HuH-7.5 (cell line): ENCODE results near the gene DYTN.

Experiments
- DNase-seq: peaks from one replicate; pipeline ENCODE4 v3.0.0; 2011; ENCODE audit warnings: low spot score

The DYTN gene

DNA sequence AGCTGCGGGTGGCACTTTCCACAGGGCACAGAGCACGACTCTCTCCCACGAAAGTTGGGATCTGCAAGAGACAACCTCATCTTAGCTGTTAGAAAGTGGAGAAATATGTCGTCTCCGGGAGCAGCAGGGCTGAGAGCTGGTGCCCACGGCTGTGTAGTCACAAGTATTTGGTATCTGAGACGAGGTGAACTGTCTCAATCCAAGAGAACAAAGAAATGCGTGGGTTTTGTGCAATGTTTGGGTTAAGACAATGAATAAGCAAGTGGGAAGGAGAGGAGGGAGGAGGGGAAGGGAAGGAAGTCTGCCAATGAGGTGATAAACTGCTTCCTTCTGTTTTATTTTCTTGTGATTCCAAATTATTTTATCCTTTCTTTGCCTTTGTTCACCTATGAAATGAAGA lies 18.0 kb downstream of the DYTN start:
- DNase-seq, result no peak

DNA sequence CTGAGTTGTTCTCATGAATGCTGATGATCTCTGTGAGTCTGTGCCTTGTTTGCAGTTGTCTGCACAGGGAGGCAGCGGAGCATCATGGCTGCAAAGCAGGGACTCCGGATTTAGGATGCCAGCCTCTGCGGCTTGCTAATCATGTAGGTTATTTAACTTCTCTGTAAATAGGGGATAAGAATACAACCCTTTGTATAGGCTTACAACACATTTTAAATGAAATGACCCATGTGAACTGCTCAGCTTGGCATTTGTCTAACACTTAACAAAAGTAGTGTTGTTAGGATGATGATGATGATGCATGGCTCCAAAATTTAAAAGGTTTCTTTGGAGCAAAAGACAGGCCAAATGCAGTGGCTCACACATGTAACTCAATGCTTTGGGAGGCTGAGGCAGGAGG lies 19.4 kb downstream of the DYTN start:
- no peak for DNase-seq

DNA sequence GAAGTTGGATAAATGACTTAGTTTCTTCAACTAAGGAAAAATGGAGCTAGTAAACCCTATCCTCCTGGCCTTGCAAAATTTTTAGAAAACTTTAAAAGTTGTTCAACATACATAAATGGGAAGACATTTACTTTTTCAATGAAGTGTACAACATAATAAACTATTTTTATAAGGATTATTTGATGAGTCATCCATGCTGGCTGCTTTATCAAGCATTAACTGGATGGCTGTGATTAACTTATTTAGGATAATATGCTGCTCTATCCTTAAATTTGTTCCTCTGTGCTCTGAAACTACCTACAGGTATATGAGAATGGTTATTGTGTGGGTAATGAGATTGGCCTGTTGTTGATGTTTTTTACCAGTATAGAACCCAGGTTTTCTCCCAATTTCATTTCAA lies 21.3 kb downstream of the DYTN start:
- DNase-seq, result no peak

DNA sequence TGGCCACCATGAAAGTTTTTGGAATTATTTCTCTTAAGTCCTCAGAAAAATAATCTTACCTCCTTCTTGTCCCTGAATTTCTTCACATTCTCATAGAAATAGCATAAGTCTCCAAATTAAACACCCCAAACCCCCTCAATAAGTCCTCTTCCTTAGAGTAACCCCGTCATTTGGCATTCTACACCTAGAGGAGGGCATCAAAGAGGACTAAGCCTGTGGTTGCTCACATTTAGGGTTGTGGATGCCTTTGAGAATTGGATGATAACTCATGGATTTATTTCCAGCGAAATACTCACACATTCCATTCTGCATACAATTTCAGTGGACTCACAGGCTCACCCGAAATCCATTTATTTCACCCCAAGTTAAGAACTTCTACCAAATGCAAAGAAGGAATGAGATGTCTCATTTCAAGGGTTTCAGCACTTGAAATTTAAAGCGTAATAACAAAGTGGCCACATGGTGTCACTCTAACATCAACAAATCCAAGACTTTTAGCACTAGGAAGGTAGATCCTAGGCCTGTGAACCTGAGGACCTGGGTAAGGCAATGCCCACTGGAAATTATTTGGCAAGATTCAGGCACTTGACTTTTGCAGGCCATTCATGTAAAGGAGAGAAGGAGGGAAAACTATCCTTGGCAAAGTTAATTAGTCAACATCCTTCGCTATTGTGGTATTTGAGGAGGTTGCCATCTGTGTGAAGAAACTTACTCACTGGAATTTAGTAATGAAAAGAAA lies 24.6 kb downstream of the DYTN start:
- peak; percentile 21 for DNase-seq

DNA sequence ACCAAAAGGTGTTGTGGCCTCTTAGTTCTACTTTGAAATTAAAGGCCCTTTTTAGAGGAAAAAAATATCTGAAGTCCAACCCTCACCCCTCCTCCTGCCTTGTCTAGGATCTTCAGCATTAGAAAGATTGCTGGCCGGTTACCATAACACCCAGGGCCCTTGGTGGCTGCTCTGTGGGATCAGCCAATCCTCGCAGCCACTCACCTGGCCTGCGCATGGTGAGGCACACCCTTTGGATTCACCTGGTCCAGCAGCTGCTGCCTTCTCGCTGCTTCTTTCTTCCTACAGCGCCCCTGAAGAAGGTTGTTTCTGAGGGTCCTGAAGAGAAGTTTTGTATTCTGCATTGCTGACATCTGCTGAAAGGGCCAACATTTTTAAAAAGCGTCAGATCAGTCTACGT lies 25.2 kb downstream of the DYTN start:
- DNase-seq, result no peak

DNA sequence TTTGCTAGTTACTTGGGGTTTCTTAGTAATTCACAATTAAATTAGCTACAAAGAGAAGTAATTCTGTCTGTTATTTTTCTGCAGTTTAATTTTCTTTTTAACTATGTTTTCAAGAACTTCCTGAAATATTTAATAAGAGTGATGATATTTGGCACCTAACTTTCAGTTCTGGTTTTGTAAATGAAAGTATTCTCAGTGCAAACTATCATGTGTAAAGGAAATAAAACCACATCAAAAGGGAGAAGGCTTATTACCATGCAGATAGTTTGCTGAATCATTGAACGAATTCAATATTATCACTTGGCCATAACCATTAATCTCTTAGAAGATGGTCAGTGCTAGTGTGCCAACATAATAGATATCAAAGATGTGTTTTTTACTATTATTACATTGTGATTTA lies 29.2 kb downstream of the DYTN start:
- DNase-seq, result no peak

DNA sequence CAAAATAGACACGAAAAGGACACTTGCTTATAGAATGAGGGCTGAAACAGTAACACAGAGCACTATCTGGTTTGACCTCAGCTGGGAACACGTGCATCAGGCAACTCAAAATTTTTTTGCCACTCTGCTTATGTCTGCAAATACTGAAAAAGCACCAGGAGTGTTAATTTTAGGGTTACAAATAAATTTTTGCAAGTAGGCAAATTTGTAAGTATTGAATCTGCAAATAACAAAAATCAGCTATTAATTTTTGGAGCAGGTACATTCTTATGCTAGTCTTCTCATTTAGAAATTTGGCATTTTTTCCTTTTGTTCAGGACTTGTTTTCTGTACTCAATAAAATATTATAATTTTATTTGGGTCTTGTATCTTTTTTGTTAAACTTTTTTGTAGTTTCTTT lies 29.7 kb downstream of the DYTN start:
- no peak for DNase-seq

DNA sequence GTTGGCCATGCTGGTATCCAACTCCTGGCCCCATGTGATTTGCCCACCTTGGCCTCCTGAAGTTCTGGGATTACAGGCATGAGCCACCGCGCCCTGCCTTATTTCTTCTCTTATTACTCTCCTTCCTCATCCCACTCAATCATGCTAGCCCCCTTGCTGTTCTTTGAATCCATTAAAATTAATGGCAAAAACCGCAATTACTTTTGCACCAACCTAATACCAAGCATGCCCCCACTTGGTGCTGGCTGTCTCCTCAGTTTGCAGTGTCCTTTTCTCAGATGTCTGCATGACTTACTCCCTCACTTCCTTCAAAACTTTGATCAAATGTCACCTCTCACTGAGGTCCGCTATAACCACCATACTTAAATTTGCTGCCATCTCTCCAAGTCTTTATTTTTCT lies 34.6 kb downstream of the DYTN start:
- no peak for DNase-seq

DNA sequence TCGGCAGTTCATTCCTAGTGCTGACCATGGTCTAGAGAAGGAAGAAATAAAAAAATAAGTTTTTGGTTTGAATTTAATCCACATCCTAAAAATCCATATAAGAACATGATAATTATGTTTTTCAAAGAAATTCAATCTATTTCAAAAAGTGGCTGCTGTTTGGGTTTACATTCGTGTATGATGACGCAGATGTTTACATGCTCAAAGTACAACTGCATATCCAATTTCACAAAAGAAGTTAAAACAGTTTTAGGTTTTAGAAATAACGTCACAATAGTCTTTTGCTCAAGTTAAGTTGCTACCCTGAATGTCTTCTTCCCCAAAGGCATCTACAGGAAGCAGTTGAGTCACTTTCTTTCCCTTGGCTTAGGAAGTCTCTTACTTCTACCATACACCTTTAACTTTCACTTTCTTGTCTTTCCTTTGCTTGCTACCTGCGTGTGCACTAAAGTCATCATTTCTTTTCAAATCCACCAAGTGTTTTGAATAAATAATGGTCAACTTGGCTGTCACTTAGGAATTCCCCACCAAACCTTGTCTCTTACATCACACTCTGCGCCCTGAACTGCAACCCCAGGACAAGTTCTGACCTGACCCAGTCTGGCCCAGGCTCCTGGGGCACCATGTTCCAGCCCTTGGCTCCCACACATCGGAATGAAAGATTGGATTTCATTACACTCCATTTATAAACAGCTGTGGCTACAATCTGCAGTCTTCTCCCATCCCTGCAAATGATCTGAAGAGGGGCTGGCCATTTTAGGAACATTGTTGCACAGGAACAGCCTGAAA lies 47.5 kb downstream of the DYTN start:
- no peak for DNase-seq

DNA sequence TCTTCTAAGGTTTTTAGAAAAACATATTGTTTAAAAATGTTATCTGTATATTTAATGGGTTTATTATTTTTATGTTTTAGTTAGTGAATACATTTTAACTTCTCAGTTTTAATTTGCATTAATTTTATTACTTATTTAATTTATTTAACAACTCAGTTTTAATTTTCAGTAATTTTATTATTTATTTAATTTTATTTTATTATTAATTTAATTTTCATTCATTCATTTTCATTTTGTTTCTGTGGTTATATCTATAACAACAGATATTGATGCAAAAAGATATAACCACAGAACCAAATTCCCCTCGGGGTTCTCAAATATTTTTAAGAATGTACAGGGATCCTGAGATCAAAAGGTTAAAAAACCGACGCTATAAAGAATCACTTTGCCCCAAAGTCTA lies 52.9 kb downstream of the DYTN start:
- no peak for DNase-seq

DNA sequence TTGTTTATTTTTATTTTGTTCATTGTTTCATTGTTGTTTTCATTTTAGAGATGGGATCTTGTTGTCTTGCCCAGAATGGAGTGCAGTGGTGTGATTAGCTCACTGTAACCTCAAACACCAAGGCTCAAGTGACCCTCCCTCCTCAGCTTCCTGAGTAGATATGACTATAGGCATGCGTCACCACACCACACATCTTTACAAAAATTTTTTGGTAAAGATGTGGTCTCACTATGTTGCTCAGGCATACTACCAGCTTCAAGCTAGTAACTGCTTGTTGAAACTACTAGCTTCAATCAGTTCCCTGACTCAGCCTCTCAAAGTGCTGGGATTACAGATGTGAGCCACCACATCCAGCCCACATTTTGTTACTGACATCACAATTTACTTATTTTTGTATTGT lies 61.1 kb downstream of the DYTN start:
- DNase-seq, result no peak

DNA sequence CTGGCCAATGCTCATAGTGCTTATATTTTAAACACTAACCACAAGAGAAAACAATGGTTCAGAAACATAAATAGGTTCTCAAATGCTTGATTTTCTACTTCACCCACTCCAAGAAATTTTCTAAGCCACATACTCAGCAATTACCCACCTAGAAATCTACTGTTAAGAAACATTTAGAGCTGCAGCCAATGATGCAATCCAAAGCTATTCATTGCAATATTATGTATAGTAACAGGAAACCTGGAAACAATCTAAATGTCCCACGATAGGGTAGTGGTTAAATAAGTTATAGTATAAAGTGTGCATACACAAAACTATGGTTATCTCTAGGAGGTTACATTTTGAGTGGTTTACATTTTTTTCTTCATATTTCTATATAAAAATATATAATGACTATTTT lies 70.2 kb downstream of the DYTN start:
- no peak for DNase-seq

DNA sequence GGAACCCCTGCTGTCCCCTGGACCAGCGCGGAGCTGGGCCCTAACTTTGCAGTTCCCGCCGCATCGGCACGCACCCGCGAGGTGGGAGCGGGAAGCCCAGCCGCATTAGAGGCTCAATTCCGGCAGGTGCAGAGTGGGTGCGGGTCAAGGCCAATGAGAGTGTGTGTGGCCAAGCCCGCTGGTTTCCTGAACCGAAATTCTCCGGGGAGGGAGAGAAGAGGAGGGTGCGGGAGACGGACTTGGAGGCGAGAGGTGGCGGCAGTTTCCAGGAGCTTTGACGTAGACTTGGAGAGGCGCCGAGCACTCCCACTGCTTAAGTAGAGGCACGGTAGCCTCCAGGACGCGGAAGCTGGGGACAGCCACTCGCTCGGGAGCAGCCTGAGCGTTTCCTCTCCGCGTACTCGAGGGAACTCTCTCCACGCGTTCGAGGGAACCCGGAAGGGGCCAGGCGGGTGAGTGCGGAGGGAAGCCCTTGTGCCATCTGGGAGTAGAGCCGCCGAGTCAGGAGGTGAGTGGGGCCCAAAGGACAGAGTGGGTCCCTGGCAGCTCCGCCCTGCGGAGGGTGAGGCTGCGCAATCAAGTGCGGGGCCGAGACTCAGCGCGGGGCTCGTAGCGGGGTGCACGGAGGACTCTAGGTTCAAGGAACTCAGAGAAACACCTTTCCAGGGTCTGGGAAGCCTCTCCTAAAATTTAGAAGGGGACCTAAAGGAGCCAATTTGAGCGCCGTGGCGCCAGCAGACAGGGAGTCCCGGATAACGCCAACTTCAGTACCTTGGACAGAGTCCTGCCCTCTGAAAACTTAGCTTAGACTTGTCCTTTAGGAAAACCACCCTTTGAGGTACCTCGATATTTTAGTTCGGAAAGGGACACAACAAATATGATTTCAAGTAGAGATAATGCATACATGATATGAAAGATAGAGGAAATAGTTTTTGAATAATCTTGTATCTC lies 75.8 kb downstream of the DYTN start, which contains the start of gene FAM237A:
TSS of gene FAM237A (plus strand) at position 413 of the 951 bp plus-strand sequence. CDS start 1,750 bp downstream, outside the sequence.
- DNase-seq, result peak; percentile 16

DNA sequence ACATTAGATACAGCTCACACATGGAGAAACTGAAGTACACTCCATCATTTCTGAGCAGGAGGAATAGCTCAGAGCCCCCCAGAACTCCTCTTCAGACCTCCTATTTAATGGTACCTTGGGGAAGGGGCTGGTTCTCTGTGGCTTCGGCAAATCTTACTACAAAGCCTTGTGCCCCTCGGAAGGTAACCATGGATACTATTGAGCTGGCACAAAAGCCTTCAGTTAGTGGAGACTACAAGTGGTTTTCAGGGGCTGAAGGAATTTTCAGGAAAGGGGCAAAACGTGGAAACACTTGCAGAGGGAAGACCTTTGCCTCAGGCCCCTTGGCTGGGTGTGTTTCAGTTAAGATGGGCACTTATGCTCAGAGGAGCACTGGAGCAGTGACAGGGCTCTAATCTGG lies 77.0 kb downstream of the DYTN start:
- DNase-seq, result no peak

DNA sequence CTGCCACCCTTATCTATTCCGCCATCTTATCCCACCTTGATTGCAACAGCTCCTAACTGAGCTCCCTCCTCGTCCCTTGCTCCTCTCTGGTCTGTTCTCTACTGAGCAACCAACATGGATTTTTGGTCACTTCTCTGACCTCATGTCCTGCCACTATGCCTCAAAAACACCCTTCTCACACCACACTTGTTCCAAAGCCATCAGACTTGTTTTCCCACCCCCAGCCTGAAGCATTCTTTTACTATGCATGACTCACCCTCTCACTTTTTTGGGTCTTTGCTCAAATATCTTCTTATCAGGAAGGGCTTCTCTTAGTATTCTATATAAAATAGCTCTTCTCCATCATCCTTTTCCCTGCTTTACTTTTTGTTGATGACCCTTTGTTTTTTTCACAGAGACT lies 78.6 kb downstream of the DYTN start:
- no peak for DNase-seq

DNA sequence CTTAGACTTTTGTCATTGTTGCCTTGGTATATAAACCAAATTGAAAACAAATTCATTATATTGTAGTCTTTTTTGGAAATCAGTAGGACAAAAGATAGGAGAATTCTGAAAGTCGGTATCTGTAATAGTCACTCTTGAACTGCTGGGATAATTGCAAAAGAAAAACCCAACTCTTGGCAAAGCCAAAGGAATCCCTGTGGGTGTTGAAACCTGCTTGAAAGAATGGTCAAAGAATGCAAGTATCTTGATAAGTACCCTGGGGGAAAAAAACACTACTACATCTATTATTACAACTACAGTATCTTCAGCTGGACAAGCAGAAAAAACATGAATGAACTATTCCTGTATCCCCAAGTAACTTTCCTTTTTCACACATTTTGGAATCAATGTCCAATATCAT lies 83.2 kb downstream of the DYTN start:
- DNase-seq, result no peak

DNA sequence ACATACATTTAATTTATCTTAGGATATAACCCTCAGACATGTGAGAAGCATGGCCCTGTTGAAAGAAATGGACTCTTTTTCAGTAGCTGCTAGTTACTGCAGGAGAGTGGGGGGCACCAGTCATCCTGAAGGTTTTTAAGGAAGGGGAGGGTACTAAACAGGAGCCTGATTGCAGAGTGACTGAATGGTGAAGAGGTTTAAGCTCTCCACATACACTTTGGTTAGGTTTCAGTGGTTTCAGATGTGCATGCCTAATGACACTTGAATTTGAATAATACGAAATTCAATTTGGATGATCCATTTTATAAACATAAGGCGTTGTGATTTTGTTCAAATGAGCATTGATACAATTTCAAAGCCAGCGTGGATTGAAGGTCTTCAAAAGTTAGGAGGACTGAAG lies 86.9 kb downstream of the DYTN start:
- DNase-seq, result no peak

DNA sequence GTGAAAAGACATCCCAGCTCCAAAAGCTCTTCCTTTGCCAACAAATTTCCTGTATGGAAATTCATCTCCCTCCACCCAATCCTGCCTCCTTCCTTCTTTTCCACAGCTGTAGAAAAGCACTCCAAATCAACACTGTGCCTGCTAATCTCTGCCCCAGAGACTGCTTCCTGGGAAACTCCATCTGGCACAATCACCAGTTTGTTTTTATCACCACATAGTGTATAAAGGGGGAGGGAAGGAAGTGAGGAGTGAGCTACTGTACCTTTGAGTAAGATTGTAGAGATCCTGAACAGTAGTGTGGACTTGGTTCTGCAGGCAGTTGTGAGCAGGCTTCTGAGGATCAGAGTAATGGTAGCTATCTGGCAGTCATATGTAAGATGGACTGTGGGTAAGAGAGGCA lies 90.6 kb downstream of the DYTN start:
- no peak for DNase-seq

DNA sequence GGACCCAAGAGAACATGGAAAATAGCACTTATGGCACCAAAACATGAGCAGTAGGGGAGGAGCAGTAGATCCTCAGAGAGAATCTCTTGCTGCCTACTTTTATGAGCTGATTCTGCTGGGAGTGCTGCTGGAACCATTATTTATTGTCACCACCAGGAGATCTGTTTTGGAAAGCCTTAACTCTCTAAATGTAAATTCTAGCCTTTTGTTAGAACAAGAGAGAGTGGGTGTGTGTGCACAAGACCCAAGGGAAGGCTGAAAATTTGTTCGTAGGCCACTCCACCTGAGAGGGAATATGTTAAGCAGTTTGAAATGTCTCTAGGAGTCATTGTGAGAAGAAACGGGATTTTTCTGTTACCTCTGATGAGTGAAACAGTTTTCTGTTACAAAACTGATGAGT lies 92.1 kb downstream of the DYTN start:
- DNase-seq, result no peak

DNA sequence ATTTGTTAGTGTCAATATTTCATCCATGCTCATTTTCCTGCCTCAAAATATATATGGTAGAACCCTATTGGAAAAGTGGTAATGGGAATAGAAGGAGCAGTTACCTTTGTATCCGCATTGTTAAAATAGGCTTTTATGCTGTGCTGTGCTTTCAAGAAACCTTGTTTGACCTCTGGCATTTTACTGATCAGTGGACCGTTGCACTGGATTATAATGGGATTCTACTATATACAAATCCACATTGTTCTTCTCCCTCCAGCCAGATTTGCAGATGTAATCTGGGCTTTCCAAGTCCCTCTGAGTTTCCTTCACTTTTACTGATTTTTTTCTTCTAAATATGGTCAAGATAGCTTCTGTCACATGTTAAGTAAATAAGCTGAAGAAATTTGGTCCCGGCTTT lies 99.2 kb downstream of the DYTN start:
- DNase-seq, result no peak

DNA sequence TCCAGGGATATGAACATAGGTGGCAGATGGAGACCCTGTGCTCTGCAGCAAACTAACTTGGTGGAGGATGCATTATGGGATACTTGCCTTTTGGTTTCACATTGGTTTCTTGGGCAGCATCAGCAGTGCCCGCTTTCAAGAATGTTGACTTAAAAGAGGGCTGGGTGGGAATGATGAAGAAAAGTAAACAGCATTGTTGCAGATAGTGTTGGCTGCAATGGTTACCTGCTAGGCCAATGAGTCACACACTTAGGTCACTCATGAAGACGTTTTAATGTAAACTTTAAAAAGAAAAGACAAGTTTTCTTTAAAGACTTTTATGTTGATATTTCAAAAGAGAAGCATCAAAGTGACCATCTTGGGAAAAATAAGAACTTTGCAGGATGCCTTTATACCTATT lies 102.0 kb downstream of the DYTN start:
- no peak for DNase-seq

DNA sequence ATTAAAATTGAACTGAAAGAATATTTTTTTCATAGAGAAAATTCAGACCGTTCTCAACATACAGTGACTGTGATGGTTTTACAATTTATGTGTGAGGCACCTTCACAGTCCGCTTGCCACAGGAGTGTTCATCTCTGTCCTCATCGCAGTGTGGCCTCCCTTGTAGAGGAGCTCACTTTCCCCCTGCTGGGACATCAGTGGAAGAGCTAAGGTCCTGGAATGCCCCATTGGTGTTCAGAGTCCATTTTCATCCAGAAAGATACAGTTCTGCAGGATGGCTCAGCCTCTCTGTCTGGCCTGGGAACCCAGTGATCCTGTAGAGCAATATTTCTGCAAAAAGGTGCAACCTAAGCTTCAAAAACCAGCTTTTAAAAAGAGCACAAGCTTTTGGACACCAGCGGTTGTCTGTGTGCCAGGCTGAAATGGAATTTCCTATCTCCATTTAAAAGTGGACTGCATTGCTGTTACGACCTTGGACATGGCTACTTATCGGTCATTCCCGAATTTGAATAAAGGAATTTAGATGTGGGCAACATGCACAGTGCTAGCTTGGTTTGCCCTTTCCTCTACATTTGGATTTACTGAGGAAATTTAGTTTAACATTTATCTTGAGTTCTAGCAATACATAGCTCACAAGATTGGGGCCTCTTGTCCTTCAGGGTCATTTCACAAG lies 102.6 kb downstream of the DYTN start:
- no peak for DNase-seq
